H9 (cell line): Measurements from ENCODE around the gene PAAF1. TPM values are rescaled to one million over a fixed set of nuclear protein-coding genes. Genes with fewer than 3 reads are reported as not detected.

Experiments
- DNase-seq: peaks from one replicate; pipeline ENCODE4 v3.0.0-alpha.2; 2017
- H2AFZ ChIP-seq: one replicate; pipeline ENCODE4 v1.6.1; 2013; ENCODE audit warnings: mild to moderate bottlenecking, low read length, control low read depth, moderate library complexity
- H2AK5ac ChIP-seq: 2 replicates; pipeline ENCODE4 v1.6.1; 2013; ENCODE audit warnings: low read length, control low read depth, mixed read lengths; ENCODE audit not compliant: insufficient read length
- H2BK120ac ChIP-seq: one replicate; pipeline ENCODE4 v1.6.1; 2013; ENCODE audit warnings: low read depth, mild to moderate bottlenecking, low read length, control low read depth, inconsistent platforms; ENCODE audit not compliant: poor library complexity, severe bottlenecking
- H2BK12ac ChIP-seq: 2 replicates; pipeline ENCODE4 v1.6.1; 2013; ENCODE audit warnings: low read length, control low read depth, mixed read lengths, low read depth; ENCODE audit not compliant: insufficient read length
- H2BK15ac ChIP-seq: 2 replicates; pipeline ENCODE4 v1.6.1; 2013; ENCODE audit warnings: low read depth, low read length, control low read depth
- H2BK20ac ChIP-seq: one replicate; pipeline ENCODE4 v1.6.1; 2013; ENCODE audit warnings: low read depth, mild to moderate bottlenecking, low read length, control low read depth, inconsistent platforms; ENCODE audit not compliant: poor library complexity, severe bottlenecking
- H2BK5ac ChIP-seq: 2 replicates; pipeline ENCODE4 v1.6.1; 2013; ENCODE audit warnings: low read length, control low read depth, mixed read lengths; ENCODE audit not compliant: insufficient read length
- H3K14ac ChIP-seq: 2 replicates; pipeline ENCODE4 v1.6.1; 2013; ENCODE audit warnings: low read length, control low read depth; ENCODE audit not compliant: insufficient read depth
- H3K18ac ChIP-seq: 2 replicates; pipeline ENCODE4 v1.6.1; 2013; ENCODE audit warnings: low read depth, mild to moderate bottlenecking, mixed read lengths, low read length, control low read depth; ENCODE audit not compliant: insufficient read length
- H3K23ac ChIP-seq: 2 replicates; pipeline ENCODE4 v1.6.1; 2013; ENCODE audit warnings: low read length, control low read depth, mixed read lengths, low read depth; ENCODE audit not compliant: insufficient read length
- H3K23me2 ChIP-seq: 2 replicates; pipeline ENCODE4 v1.6.1; 2013; ENCODE audit warnings: low read depth, mild to moderate bottlenecking, mixed read lengths, low read length, control low read depth; ENCODE audit not compliant: insufficient read length, poor library complexity, severe bottlenecking
- H3K27ac ChIP-seq: 2 replicates; pipeline ENCODE4 v1.5.1; 2013; ENCODE audit warnings: low read length, control low read depth, mixed read lengths, low read depth; ENCODE audit not compliant: insufficient read length
- H3K27me3 ChIP-seq: 2 replicates; pipeline ENCODE4 v1.6.1; 2013; ENCODE audit warnings: low read length, control low read depth, inconsistent platforms; ENCODE audit not compliant: insufficient read depth
- H3K4ac ChIP-seq: 2 replicates; pipeline ENCODE4 v1.6.1; 2013; ENCODE audit warnings: low read depth, mild to moderate bottlenecking, control low read depth, inconsistent platforms, low read length, moderate library complexity
- H3K4me1 ChIP-seq: 2 replicates; pipeline ENCODE4 v1.6.1; 2013; ENCODE audit warnings: low read length, control low read depth, inconsistent platforms; ENCODE audit not compliant: insufficient read depth
- H3K4me2 ChIP-seq: 2 replicates; pipeline ENCODE4 v1.6.1; 2013; ENCODE audit warnings: low read length, control low read depth, mixed read lengths; ENCODE audit not compliant: insufficient read length, insufficient read depth
- H3K56ac ChIP-seq: 2 replicates; pipeline ENCODE4 v1.6.1; 2013; ENCODE audit warnings: low read depth, mild to moderate bottlenecking, mixed read lengths, low read length, control low read depth; ENCODE audit not compliant: insufficient read length
- H3K79me1 ChIP-seq: 2 replicates; pipeline ENCODE4 v1.6.1; 2013; ENCODE audit warnings: low read depth, mild to moderate bottlenecking, moderate library complexity, low read length, control low read depth, inconsistent platforms; ENCODE audit not compliant: insufficient read depth, poor library complexity, severe bottlenecking
- H3K79me2 ChIP-seq: 2 replicates; pipeline ENCODE4 v1.6.1; 2013; ENCODE audit warnings: low read length, control low read depth, inconsistent platforms; ENCODE audit not compliant: insufficient read depth
- H3K9ac ChIP-seq: 2 replicates; pipeline ENCODE4 v1.6.1; 2013; ENCODE audit warnings: low read length, control low read depth, mixed read lengths; ENCODE audit not compliant: insufficient read length; ENCODE audit errors: extremely low read depth
- H3K9me3 ChIP-seq: one replicate; pipeline ENCODE4 v1.6.1; 2013; ENCODE audit warnings: low read depth, low read length, inconsistent platforms; ENCODE audit not compliant: control insufficient read depth
- H3T11ph ChIP-seq: one replicate; pipeline ENCODE4 v1.6.1; 2013; ENCODE audit warnings: mild to moderate bottlenecking, low read length, control low read depth, inconsistent platforms
- H4K20me1 ChIP-seq: one replicate; pipeline ENCODE4 v1.6.1; 2013; ENCODE audit not compliant: control insufficient read depth, insufficient read length, insufficient read depth
- H4K5ac ChIP-seq: 2 replicates; pipeline ENCODE4 v1.6.1; 2013; ENCODE audit warnings: low read depth, mild to moderate bottlenecking, mixed read lengths, low read length, control low read depth; ENCODE audit not compliant: insufficient read length
- H4K8ac ChIP-seq: replicated peaks from 2 replicates; pipeline ENCODE4 v1.6.1; 2013; ENCODE audit warnings: low read length, control low read depth, mixed read lengths, low read depth; ENCODE audit not compliant: insufficient read length
- H4K91ac ChIP-seq: 2 replicates; pipeline ENCODE4 v1.6.1; 2013; ENCODE audit warnings: low read depth, mild to moderate bottlenecking, moderate library complexity, mixed read lengths, low read length, control low read depth; ENCODE audit not compliant: insufficient read length
- H3K27ac Mint-ChIP-seq, 3 experiments: 2 replicates in 2 of 3; 3 replicates in 1 of 3; pipeline ENCODE4 v1.8.0; 2020 to 2021; ENCODE audit warnings: mixed read lengths in 3 of 3, mild to moderate bottlenecking in 1 of 3, moderate library complexity in 1 of 3
- H3K27me3 Mint-ChIP-seq: 2 replicates; pipeline ENCODE4 v1.8.0; 2021; ENCODE audit warnings: low read depth, mild to moderate bottlenecking, moderate library complexity, mixed read lengths
- H3K36me3 Mint-ChIP-seq, 3 experiments: 2 replicates in 2 of 3; 3 replicates in 1 of 3; pipeline ENCODE4 v1.8.0; 2020 to 2021; ENCODE audit warnings: low read depth in 3 of 3, mixed read lengths in 3 of 3; ENCODE audit not compliant: insufficient read depth in 1 of 3
- H3K4me1 Mint-ChIP-seq, 2 experiments: 2 replicates each; pipeline ENCODE4 v1.8.0; 2020; ENCODE audit warnings: mixed read lengths in 2 of 2
- H3K4me3 Mint-ChIP-seq, 2 experiments: 2 replicates in 1 of 2; 3 replicates in 1 of 2; pipeline ENCODE4 v1.8.0; 2020 to 2021; ENCODE audit warnings: mild to moderate bottlenecking in 2 of 2, mixed read lengths in 2 of 2, moderate library complexity in 1 of 2
- H3K9me3 Mint-ChIP-seq, 2 experiments: 2 replicates in 1 of 2; 3 replicates in 1 of 2; pipeline ENCODE4 v1.8.0; 2020; ENCODE audit warnings: mild to moderate bottlenecking in 2 of 2, mixed read lengths in 2 of 2, moderate library complexity in 1 of 2
- WGBS: extraction: QIAGEN DNeasy Blood & Tissue Kit; methylation state at CpG from one replicate; pipeline ENCODE4 v1.1.7; 2013; ENCODE audit warnings: missing lambda C conversion rate, low lambda C conversion rate, mixed read lengths; ENCODE audit not compliant: insufficient read length; ENCODE audit errors: extremely low coverage; 5-methylcytosine and 5-hydroxymethylcytosine counted together
- total RNA-seq: library from RNA; stranded (reverse); gene quantifications from 2 replicates; pipeline ENCODE4 v1.2.1, GENCODE V29; 2021
- TF ChIP-seq, protein P1 (sequence below): fragments of 200-600 bp; sonication (generic); conservative IDR thresholded peaks from 3 replicates; pipeline ENCODE4 v1.8.0; 2021; ENCODE audit warnings: antibody characterized with exemption, mild to moderate bottlenecking

PAAF1 gene
- total RNA-seq, 1 experiment from 2014 or later = 24.3 TPM

DNA sequence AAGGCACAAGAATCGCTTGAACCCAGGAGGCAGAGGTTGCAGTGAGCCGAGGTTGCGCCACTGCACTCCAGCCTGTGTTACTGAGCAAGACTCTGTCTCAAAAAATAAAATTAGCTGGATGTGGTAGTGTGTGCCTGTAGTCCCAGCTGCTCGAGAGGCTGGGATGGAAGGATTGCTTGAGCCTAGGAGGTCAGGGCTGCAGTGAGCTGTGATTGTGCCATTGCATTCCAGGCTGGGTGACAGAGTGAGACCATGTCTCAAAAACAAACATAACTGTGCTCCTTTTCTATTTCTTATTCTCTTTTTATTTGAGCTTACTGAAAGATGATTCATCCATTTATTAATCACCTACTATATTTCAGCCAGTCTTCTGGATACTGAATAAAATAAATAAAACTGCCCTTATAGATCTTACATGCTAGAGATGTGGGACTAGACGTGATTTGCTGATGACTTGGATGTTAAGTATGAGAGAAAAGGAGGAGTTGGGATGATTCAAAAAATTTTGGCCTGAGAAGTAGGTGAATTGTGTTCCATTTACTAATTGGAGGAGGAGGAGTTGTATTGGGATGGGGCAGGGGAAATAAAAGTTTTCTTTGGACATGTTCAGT is 18.0 kb downstream of the PAAF1 start:
- H3K4me1 ChIP-seq = no peaks in the 10 kb centered on the region
- H3K79me1 ChIP-seq = no peaks in the 10 kb centered on the region
- no peak overlapping the region for H4K5ac ChIP-seq
- Mint-ChIP-seq H3K4me3 (no peak overlapping the region), H3K27me3 (no peaks in the 10 kb centered on the region), H3K36me3 (peaks cover 15 to 35% (median 34%) of the 10 kb centered on the region in 3 experiments), H3K9me3 (peaks cover 5 to 7% of the 10 kb centered on the region in 2 experiments; a peak in 4 of 5 replicates), H3K27ac (no peak overlapping the region), H3K4me1 (no peaks in the 10 kb centered on the region)
- no peak overlapping the region for H3K18ac ChIP-seq
- H3K79me2 ChIP-seq = no peaks in the 10 kb centered on the region
- H3T11ph ChIP-seq = no peak overlapping the region
- no peak overlapping the region for H2BK15ac ChIP-seq
- H4K20me1 ChIP-seq = no peaks in the 10 kb centered on the region
- no peak overlapping the region for H3K14ac ChIP-seq
- H2BK12ac ChIP-seq = no peak overlapping the region
- H3K9me3 ChIP-seq = no peaks in the 10 kb centered on the region
- no peak for DNase-seq
- WGBS = no CpG with 5 or more reads among the region's 5 CpGs
- no peaks in the 10 kb centered on the region for H3K27me3 ChIP-seq
- no peak overlapping the region for H3K4ac ChIP-seq
- no peak overlapping the region for H3K23ac ChIP-seq
- H2AFZ ChIP-seq = no peak overlapping the region
- no peak overlapping the region for H4K8ac ChIP-seq
- H2BK120ac ChIP-seq = no peak overlapping the region
- no peak overlapping the region for H2BK20ac ChIP-seq
- no peak overlapping the region for H2AK5ac ChIP-seq
- no peak overlapping the region for H3K4me2 ChIP-seq
- H2BK5ac ChIP-seq = no peak overlapping the region
- TF ChIP-seq, protein P1, sequence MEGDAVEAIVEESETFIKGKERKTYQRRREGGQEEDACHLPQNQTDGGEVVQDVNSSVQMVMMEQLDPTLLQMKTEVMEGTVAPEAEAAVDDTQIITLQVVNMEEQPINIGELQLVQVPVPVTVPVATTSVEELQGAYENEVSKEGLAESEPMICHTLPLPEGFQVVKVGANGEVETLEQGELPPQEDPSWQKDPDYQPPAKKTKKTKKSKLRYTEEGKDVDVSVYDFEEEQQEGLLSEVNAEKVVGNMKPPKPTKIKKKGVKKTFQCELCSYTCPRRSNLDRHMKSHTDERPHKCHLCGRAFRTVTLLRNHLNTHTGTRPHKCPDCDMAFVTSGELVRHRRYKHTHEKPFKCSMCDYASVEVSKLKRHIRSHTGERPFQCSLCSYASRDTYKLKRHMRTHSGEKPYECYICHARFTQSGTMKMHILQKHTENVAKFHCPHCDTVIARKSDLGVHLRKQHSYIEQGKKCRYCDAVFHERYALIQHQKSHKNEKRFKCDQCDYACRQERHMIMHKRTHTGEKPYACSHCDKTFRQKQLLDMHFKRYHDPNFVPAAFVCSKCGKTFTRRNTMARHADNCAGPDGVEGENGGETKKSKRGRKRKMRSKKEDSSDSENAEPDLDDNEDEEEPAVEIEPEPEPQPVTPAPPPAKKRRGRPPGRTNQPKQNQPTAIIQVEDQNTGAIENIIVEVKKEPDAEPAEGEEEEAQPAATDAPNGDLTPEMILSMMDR = no peak
- H4K91ac ChIP-seq = no peak overlapping the region
- H3K23me2 ChIP-seq = no peaks in the 10 kb centered on the region
- no peak overlapping the region for H3K56ac ChIP-seq
- no peak overlapping the region for H3K9ac ChIP-seq
- H3K27ac ChIP-seq = no peak overlapping the region
